HG03097 (cell line): ENCODE results near the gene SLCO4A1.
A peak's percentile ranks its signal among the peaks of the same experiment; 100 is the strongest.

Source experiments
- ATAC-seq: cut with Tn5 transposase; IDR thresholded peaks from one replicate; pipeline ENCODE4 v1.9.1; 2021; ENCODE audit not compliant: unreplicated experiment, low FRiP score

Gene SLCO4A1

GRCh38 chr20:62642051-62642665 lies at the start of gene SLCO4A1:
Gene SLCO4A1, plus strand, starts transcription at chr20:62642503. Its CDS starts 13,952 bp downstream, at chr20:62656455.
- ATAC-seq, result peak; percentile 46

- ATAC-seq, result no peak
These were observed 49.7 kb upstream of the SLCO4A1 start for GRCh38 chr20:62592506-62593177.

GRCh38 chr20:62593616-62594015 lies 48.7 kb upstream of the SLCO4A1 start:
- ATAC-seq, result no peak

GRCh38 chr20:62595069-62595468 lies 47.2 kb upstream of the SLCO4A1 start:
- ATAC-seq, result no peak

- no peak for ATAC-seq
These were observed 46.8 kb upstream of the SLCO4A1 start for GRCh38 chr20:62595491-62595890.

GRCh38 chr20:62596486-62596885 lies 45.8 kb upstream of the SLCO4A1 start:
- ATAC-seq, result no peak

GRCh38 chr20:62596921-62597320 lies 45.4 kb upstream of the SLCO4A1 start:
- ATAC-seq, result no peak

GRCh38 chr20:62597416-62598115 lies 44.7 kb upstream of the SLCO4A1 start:
- no peak for ATAC-seq

GRCh38 chr20:62598761-62599194 lies 43.5 kb upstream of the SLCO4A1 start:
- no peak for ATAC-seq

GRCh38 chr20:62599216-62600110 lies 42.8 kb upstream of the SLCO4A1 start:
- ATAC-seq, result no peak

- no peak for ATAC-seq
These were observed 41.1 kb upstream of the SLCO4A1 start for GRCh38 chr20:62601172-62601571.

- no peak for ATAC-seq
These were observed 40.6 kb upstream of the SLCO4A1 start for GRCh38 chr20:62601714-62602113.

- ATAC-seq, result no peak
These were observed 39.8 kb upstream of the SLCO4A1 start for GRCh38 chr20:62602550-62602949.

- ATAC-seq, result no peak
These were observed 39.0 kb upstream of the SLCO4A1 start for GRCh38 chr20:62603021-62603906.

- no peak for ATAC-seq
These were observed 38.2 kb upstream of the SLCO4A1 start for GRCh38 chr20:62603907-62604785.

- no peak for ATAC-seq
These were observed 37.5 kb upstream of the SLCO4A1 start for GRCh38 chr20:62604796-62605195.

GRCh38 chr20:62605236-62605943 lies 36.9 kb upstream of the SLCO4A1 start:
- no peak for ATAC-seq

GRCh38 chr20:62606016-62606415 lies 36.3 kb upstream of the SLCO4A1 start:
- no peak for ATAC-seq
